GM19043 (cell line): ENCODE data around the gene MAL.

Experiments used
- ATAC-seq: cut with Tn5 transposase; IDR thresholded peaks from one replicate; pipeline ENCODE4 v1.9.1; 2021; ENCODE audit warnings: low read depth; ENCODE audit not compliant: unreplicated experiment

The MAL gene

GRCh38 chr2:95046371-95047112, 21.0 kb downstream of the MAL start:
- no peak for ATAC-seq

DNA sequence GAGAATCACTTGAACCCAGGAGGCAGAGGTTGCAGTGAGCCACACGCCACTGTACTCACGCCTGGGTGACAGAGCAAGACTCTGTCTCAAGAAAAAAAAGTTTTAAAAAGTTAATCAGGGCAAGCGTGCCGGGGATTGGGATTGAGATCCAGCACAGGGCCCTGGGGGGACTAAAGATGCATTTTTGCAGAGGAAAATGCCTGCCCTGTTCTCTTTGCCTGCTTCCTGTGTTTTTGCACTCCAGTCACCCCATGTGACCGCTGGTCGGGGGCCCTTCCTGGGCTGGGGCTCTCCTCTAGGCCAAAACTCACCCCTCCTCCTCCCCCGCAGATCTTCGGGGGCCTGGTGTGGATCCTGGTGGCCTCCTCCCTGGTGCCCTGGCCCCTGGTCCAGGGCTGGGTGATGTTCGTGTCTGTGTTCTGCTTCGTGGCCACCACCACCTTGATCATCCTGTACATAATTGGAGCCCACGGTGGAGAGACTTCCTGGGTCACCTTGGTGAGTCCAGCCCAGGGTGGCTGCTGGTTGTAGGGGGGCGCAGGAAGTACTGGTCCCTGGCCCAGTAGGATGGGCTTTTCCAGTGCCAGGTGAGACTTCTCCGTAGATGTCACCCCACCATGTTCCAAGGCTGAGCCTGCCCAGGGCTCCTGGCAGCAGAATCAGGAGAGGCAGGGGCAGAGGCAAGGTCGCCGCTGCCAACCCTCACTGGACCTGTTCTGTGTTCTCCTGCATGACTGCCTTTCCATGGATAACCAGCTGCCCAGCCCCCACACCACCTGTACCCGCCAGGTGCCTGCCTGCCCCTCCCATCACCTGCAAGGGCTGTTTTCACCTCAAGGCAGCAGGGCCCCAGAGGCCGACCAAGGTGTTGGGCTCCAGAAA, 22.4 kb downstream of the MAL start:
- no peak for ATAC-seq

- no peak for ATAC-seq
Observed at GRCh38 chr2:95048825-95049682, 23.5 kb downstream of the MAL start.

GRCh38 chr2:95049683-95049955, 24.1 kb downstream of the MAL start:
- ATAC-seq: no peak

GRCh38 chr2:95049961-95050360, 24.5 kb downstream of the MAL start:
- ATAC-seq: no peak

DNA sequence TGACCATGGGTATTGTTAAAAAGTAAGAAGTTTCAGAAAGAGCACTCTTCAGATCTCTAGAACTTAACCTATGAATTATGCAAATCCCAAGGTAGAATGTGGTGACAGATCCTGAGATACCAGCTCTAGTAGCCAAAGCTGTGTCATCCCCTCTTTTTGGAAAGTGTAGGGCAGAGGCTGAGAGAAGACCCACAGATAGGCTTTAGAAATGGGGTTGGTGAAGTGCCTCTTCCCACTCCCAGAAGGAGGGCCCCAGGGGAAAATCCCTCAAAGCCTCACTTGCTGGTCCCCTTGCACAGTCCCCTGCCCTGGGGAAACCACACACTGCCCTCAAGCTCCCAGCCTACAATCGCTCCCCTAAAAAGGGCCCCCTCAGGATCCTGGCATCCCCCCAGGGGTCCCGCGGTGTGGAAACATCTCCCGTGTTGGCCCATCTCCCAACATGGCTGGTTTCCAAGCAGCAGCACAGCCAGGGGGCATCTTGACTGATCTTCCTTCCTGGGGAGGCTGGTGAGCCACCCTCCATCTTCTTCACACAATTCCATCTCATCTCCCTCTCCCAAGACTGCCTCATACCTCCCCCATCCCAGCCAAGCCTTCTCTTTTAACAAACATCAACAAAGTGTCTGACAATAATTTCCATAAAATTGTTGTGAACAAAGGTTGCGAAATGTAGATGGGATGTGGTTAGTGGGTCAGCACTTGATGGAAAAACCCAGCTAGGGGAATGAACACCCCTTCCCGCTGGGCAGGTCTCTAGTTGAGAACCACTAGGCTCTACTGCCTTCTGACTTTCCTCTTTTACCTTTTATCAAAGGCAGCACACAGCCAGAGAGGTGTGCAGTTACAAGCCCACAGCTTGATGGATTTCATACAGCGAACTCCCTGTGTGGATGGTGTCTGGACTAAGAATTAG, 25.1 kb downstream of the MAL start:
- ATAC-seq: no peak

DNA sequence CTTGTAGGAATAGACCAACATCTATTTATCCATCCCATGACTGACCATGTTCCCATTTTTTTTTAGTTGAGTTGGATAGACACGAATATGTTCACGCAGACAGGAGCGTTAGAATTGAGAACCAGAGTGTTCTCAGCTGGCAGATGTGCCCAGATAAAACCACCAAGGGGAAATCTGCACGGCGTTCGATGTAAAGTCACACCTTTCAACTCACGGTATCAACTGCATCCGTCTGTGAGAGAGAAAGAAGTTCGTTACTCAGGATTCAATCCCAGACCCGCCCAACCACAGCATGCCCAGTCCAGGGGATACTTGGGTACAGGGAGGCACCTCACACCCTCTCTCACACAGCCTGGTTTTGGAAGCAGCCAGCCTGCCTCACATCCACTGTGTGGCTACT, 26.1 kb downstream of the MAL start:
- no peak for ATAC-seq

DNA sequence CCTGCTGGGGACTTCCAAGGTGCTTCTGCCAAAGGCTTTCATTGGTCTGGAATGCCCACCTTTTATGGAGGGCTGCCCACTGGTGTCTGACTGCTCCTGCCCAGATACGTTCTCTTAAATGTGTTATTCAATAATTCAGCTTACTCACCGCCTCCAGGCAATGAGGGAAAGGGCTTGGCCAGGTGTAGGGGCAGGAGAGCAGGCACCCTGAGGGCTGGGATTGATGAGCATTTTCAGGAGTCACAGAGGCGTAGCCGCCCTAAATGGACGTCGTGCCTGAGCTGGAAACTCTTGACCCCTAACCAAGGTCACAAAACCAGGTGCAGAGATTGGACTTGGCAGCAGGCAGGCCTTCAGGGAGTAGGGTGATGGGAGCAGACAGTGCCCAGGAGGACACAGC, 26.8 kb downstream of the MAL start:
- no peak for ATAC-seq

- ATAC-seq: no peak
Observed at GRCh38 chr2:95052804-95053479, 27.4 kb downstream of the MAL start.

GRCh38 chr2:95053543-95053942, 28.0 kb downstream of the MAL start:
- no peak for ATAC-seq

- ATAC-seq: no peak
Observed at GRCh38 chr2:95054016-95054415, 28.5 kb downstream of the MAL start.

DNA sequence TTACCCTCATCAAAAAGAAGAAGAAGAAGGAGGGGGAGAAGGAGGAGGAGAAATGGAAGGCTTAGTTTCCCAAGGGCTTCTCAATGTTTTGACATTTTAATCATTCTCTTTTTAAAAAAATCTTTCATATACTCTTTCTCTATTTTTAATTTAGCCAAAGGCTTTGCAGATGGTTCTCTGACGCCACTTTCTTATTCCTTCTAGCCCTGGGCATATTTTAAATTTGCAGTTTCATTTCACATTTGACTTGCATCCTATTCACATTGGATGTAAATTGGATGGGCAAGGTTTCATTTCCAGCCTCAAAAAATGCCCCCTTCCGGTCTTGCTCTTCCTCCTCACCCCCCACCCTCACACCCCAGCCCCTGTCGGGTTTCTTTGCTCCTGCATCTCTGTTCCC, 29.8 kb downstream of the MAL start:
- ATAC-seq: no peak

DNA sequence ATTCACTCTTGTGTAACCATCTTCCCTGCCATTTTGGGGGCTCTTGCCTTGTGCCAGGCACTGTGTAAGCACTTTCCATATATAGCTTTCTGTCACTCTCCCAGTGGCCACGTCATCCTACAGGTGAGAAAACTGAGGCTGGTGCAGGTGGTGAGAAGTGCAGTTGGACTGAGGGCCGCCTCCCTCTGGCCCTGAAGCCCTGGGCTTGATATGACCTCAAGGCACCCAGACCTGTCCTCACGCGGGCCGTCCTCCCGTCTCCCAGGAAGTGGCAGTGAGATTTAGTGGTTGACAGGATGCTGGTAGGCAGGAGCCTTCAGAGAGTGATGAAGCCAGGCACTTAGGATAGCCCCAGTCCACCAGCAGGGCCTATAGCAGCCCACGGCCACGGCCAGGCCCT, 30.5 kb downstream of the MAL start:
- no peak for ATAC-seq

DNA sequence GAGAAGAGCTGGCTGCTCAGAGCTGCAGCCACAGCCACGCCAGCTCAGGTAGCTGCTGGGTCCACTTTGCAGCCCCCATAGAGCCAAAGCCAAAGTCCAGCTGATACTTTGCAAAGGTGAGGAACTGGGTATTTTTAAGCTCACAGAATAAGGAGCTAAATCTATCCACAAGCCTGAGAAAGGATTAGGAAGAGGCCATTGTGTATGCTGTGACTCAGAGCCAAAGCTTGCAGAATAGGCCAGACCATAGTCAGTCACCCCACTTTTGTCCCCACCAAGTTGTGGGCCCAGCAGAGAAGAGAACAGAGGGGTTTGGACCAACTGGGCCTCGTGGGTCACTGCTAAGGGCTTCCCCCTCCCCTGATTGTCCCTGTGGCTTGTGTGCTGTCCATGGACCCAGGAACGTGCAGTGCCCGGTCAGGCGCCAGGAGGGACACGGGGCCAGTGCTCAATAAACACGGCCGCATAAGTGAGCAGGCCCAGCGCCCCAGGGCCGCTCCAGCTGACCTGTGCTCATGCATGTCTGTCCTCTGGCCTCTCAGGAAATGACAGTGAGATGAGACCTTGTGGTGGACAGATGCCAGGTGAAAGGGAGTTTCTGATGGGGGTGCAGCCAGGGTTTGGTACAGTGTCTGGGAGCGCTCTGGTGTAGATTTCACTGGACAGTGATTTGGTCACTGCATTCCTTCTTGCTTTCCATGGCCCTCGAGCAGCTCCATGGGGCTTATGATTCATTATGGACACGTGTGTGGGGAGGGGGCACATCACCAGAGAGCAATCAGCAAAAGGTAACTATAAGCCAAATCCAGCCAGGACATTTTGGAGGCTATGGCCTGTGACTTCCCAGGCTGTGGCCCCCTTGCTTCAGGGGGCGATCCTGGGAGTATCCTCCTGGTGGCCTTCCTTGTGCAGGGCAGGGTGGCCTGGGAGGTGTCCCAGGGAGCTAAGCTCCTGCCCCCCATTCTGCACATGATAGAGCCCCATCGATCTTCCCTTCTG, 31.3 kb downstream of the MAL start:
- no peak for ATAC-seq

GRCh38 chr2:95057535-95058370, 32.2 kb downstream of the MAL start:
- ATAC-seq: no peak

DNA sequence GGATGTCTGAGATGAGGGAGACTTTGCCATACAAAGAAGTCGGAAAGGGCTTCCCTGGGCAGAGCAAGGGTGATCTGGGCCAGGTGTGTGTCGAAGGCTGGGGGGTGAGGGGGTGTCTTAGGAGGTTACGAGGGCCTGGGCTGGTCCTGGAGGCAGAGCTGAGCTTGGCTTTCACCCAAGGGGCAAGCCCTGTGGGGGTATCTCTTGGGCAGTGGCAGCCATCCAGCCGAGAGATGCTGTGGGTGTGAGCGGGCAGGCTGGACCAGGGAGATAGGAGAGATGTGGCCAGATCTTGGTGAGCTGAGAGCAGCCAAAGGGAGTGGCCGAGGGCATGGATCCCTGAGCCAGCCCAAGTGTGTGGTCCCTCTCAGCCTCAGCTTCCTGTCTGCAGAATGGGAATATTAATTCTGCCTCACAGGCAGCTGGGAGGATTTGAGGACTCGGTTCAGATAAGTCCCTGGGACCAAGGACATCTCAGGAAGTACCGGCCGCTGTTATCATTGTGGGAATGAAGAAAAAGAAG, 33.0 kb downstream of the MAL start:
- ATAC-seq: no peak

DNA sequence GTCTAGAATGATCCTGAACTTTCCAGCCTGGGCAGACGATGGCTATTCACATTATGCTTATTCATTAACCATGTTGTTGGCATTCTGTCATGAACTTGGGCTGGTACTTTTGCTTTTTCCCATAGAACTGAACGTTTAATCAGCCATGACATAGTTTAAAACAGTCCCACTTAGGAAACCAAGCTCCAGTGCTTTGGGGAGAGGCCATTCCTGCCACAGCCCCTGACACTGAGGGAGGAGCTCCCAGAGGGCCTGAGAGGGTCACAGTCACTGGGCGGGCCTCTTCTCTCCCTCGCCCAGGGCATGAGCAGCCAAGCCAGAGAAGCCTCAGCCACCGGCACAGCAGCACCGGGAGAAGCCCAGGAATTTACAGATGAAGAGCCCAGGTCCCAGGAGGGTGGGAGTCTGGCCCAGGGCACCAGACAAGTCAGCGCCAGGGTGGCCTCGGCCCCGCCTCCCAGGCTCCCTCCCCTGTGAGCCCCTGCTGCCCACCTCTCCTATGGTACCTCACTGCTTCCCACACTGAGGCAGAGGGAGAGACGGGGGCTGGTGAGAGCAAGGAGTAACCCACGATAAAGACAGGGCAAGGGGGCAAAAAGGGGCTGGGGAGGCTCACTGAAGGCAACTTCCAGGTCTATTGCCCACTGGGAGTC, 33.6 kb downstream of the MAL start:
- ATAC-seq: no peak
